ENCODE data around the gene VAV3. TPM values are rescaled to one million over a fixed set of nuclear protein-coding genes. Genes with fewer than 3 reads are reported as not detected.

Gene VAV3
- total and polyA plus RNA-seq, 10 of the 15 experiments (the other 5 are each of a cell fraction or from before 2014, with no cell fraction given) = 0.84 to 5.5 (median 3.4) TPM

DNA sequence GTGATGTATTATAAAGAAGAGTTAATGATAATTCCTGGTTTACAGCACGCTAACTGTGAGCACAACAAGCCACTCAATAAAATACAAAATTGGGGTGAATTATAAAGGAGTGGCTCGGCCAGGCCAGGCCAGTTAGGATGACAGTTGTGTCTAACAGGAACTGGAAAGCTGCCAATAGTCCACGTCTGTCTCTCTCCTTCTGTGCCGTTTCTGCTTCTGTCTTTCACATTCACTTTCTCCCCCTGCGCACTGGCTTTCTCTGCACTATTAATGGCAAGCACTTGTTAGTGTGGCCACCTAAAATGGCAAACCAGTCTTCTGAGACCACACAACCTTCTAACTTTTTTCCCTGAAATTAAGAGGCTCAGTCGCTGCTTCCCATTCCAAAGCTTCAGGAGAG, 429.9 kb downstream of the VAV3 start (continued):
- TF ChIP-seq NR2C1 (IDR thresholded peaks at IDR 0.05) = no peak
- TF ChIP-seq USF2 (IDR thresholded peaks at IDR 0.05; ENCODE audit: borderline replicate concordance, low read depth, low read length) = no peak
- TF ChIP-seq BHLHE40 (IDR thresholded peaks at IDR 0.05; ENCODE audit: borderline replicate concordance in 1 of 2, low read depth in 2 of 2, low read length in 1 of 2) = no peak
- TF ChIP-seq TBL1XR1 (IDR thresholded peaks at IDR 0.05; ENCODE audit: low read depth, low read length) = no peak
- no peak for TF ChIP-seq CHD4 (IDR thresholded peaks at IDR 0.05)

DNA sequence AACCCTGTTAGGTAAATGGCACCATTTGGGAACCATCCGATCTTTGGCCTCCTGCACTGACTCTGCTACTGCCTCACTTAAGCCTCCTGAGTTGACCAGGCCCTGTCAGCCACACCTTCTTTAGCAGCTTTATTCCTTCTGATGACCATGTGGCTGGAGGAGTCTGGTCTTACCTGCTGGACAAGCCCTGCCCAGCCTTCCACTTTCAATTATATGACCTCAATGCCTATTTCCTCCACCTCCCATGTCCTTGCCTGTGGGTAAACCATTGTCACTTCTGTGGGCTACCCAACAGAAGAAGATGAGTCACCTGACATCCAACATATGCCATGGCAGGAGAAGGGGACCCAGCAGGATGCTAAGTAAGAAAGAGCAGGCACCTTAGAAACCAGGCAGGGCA, 430.3 kb downstream of the VAV3 start:
- Histone ChIP-seq H3K4me1 (ENCODE audit: control insufficient read depth, insufficient read depth, low read length) (no peaks in the 10 kb centered on the region), H3K27ac (ENCODE audit: control insufficient read depth, insufficient read depth) (no peak overlapping the region), H3K79me2 (ENCODE audit: control insufficient read depth, insufficient read depth, low read length) (no peaks in the 10 kb centered on the region), H3K9me3 (replicated peaks; ENCODE audit: control insufficient read depth, insufficient read depth, low read length) (no peaks in the 10 kb centered on the region), H3K36me3 (ENCODE audit: control insufficient read depth in 2 of 2, insufficient read depth in 2 of 2, low read length in 1 of 2) (no peaks in the 10 kb centered on the region), H3K4me3 (no peak overlapping the region), H3K27me3 (replicated peaks in 1 of 2; ENCODE audit: control insufficient read depth in 2 of 2, insufficient read depth in 2 of 2, low read length in 1 of 2) (no peaks in the 10 kb centered on the region), H3K9ac (ENCODE audit: control insufficient read depth, insufficient read depth, low read length) (no peak overlapping the region), H3K4me2 (ENCODE audit: control insufficient read depth, insufficient read depth) (no peak overlapping the region), H2AFZ (ENCODE audit: control insufficient read depth, low read depth, low read length) (no peak overlapping the region), H4K20me1 (ENCODE audit: control insufficient read depth, insufficient read depth) (no peaks in the 10 kb centered on the region)
- intact Hi-C loops (cut with micrococcal nuclease; ENCODE audit: unreplicated experiment) = no loop called here
- ChIA-PET RAD21 (ENCODE audit: unreplicated experiment) (no interaction called here), POLR2A (no interaction called here), SMC1A (ENCODE audit: uncharacterized antibody, unreplicated experiment) (no interaction called here), CTCF (interaction anchor here (0.8 to 13.5 kb wide), 3 partner anchors 10 to 258 kb away, joined by 3 to 314 read pairs (median 5); no protein-coding TSS in a partner anchor)
- BruUV-seq (replicated peaks) = no TSS peak
- no peak for FAIRE-seq
- in situ Hi-C loops (cut with MboI) = loop anchor here (5.0 to 25.0 kb wide), 2 partner anchors 247 to 337 kb away; no protein-coding TSS in a partner anchor
- no peak for ATAC-seq
- DNase-seq (ENCODE audit: low read depth, low spot score) = no peak
- TF ChIP-seq SIX5 (IDR thresholded peaks at IDR 0.05; ENCODE audit: low read depth, low read length, severe bottlenecking) (no peak), PAX8 (IDR thresholded peaks at IDR 0.05) (no peak), HDAC6 (IDR thresholded peaks at IDR 0.05; ENCODE audit: unreplicated experiment) (no peak), HSF1 (IDR thresholded peaks at IDR 0.05; ENCODE audit: low read depth, low read length) (no peak), IRF4 (IDR thresholded peaks at IDR 0.05; ENCODE audit: low read depth, low read length) (no peak), ASH2L (IDR thresholded peaks at IDR 0.05; ENCODE audit: borderline replicate concordance, low read depth) (no peak), MAX (IDR thresholded peaks at IDR 0.05; ENCODE audit: low read depth, low read length) (no peak), NR2C1 (IDR thresholded peaks at IDR 0.05) (no peak), SREBF2 (IDR thresholded peaks at IDR 0.05; ENCODE audit: low read length) (no peak), NFYA (IDR thresholded peaks at IDR 0.05; ENCODE audit: borderline replicate concordance, low read depth, low read length) (no peak), CREM (IDR thresholded peaks at IDR 0.05; ENCODE audit: low read depth) (no peak), ZNF217 (IDR thresholded peaks at IDR 0.05) (no peak), NR2F1 (conservative IDR thresholded peaks at IDR 0.05) (no peak), NKRF (conservative IDR thresholded peaks at IDR 0.05) (no peak)
- TF ChIP-seq, protein P1, sequence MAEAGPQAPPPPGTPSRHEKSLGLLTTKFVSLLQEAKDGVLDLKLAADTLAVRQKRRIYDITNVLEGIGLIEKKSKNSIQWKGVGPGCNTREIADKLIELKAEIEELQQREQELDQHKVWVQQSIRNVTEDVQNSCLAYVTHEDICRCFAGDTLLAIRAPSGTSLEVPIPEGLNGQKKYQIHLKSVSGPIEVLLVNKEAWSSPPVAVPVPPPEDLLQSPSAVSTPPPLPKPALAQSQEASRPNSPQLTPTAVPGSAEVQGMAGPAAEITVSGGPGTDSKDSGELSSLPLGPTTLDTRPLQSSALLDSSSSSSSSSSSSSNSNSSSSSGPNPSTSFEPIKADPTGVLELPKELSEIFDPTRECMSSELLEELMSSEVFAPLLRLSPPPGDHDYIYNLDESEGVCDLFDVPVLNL (IDR thresholded peaks at IDR 0.05; ENCODE audit: low read depth, low read length) = no peak
- WGBS (ENCODE audit: insufficient coverage, insufficient replicate concordance, low lambda C conversion rate, missing lambda C conversion rate) = 89% methylated on average over 1 of the region's 1 CpG

Data from GM12878 (cell line).